Frontal cortex (tissue), 4 donors: ENCODE data around the gene GLOD4. TPM values are rescaled to one million over a fixed set of nuclear protein-coding genes. Genes with fewer than 3 reads are reported as not detected.
"Not testable (repeated sequence)": the region's sequence is repeated elsewhere in the genome, so short reads cannot be mapped to it uniquely, and the experiment has no call there.

Source experiments
- DNase-seq, 2 donors: peaks; one replicate each; pipeline ENCODE4 v3.0.0; 2012; ENCODE audit warnings: low spot score in 2 of 2
- FAIRE-seq: peaks from 2 replicates; lab custom pipeline; 2012; peaks lifted over from hg19 to GRCh38; lab: Jason Lieb, UNC
- total RNA-seq: library from RNA; depleted of rRNA; stranded (reverse); fragments of >200 nt; gene quantifications from one replicate; pipeline ENCODE4 v1.2.3, GENCODE V29; 2014
- donor health status: control.
- donor health status: control.
- donor health status: control.

GLOD4 gene
- 81.5 TPM for total RNA-seq

DNA sequence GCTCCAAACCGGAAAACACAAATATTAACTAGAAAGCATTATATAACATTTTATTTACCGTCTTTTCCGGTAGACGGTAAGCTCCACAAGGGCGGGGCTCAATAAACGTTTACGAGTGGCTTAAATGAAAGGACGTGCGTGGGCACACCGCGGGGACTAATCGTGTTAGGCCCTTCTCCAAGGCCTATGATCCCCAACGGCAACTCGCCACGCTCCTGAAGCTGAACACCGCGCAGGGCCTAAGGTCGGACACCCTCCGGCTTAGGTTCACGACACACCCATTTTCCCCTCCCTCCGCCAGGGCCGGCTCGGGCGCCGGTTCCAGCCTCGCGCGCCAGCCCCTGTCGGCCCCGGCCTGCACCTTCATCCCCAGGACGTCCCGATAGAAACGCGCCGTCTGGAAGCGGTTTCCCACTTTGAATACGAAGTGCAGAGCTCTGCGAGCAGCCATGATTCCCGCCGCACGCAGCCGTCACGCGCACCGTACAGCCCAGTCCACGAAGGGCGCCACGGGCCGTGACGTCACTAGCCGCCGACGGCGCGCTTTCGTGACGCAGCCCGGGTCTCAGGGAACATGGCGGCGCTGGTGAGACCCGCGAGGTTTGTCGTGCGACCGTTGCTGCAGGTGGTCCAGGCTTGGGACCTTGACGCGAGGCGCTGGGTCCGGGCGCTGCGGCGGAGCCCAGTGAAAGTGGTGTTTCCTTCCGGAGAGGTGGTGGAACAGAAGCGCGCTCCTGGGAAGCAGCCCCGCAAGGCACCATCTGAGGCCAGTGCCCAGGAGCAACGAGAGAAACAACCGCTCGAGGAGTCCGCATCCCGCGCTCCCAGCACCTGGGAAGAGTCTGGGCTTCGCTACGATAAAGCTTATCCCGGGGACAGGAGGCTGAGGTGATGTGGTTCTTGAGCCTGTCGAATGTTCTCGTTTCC, at the start of gene GLOD4, which contains the start of gene MRM3:
TSS of gene GLOD4 (minus strand) at position 476 of the 927 bp plus-strand sequence. CDS start at position 451, 25 bp downstream.
TSS of gene MRM3 (plus strand) at position 549 of the 927 bp plus-strand sequence. CDS start at position 575, 26 bp downstream.
- DNase-seq: peak; percentile 95 to 96

DNA sequence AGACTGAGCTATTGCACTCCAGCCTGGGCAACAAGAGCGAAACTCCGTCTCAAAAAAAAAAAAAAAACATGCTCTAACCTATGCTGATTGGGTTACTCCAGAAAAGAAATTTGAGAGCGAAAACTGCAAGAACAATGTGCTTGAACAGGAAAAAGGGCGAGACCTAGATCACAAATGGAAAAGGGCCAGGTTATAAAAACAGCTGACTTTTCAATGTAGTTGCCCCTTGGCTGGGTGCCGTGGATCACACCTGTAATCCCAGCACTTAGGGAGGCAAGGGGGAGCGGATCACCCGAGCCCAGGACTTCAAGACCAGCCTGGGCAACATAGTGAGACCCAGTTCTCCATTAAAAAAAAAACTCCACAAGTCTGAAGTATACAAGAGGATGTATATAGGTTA, 48.9 kb upstream of the GLOD4 start:
- DNase-seq (no peak), FAIRE-seq (no peak)

More for the DNA sequence above, at the start of gene GLOD4, which contains the start of gene MRM3:
- no peak for FAIRE-seq

DNA sequence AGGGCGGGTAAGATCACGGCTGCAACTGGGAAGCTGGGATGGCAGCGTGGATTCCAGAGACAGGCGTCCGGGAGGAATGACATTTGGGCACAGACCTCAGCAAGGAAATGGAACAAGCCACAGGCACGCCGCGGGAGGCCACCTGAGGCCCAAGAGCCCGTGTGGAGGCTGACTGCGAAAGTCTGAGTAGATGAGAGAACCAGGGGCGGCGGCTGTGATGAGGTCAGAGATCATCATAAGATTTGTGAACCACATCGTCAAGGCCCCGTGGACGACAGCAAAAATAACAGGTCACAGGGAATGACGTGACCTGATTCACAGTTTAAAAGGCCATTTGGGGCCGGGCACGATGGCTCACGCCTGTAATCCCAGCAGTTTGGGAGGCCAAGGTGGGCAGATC, 48.3 kb upstream of the GLOD4 start:
- no peak for FAIRE-seq
- no peak for DNase-seq

DNA sequence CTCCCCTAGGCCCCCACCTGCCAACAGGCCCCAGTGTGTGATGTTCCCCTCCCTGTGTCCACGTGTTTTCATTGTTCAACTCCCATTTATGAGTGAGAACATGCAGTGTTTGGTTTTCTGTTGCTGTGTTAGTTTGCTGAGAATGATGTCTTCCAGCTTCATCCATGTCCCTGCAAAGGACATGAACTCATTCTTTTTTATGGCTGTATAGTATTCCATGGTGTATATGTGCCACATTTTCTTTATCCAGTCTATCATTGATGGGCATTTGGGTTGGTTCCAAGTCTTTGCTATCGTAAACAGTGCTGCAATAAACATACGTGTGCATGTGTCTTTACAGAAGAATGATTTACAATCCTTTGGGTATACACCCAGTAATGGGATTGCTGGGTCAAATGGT, 47.5 kb upstream of the GLOD4 start:
- FAIRE-seq, DNase-seq: not testable (repeated sequence)

- DNase-seq: no peak
- FAIRE-seq: no peak
Measured at GRCh38 chr17:828761-829160, 46.7 kb upstream of the GLOD4 start.

DNA sequence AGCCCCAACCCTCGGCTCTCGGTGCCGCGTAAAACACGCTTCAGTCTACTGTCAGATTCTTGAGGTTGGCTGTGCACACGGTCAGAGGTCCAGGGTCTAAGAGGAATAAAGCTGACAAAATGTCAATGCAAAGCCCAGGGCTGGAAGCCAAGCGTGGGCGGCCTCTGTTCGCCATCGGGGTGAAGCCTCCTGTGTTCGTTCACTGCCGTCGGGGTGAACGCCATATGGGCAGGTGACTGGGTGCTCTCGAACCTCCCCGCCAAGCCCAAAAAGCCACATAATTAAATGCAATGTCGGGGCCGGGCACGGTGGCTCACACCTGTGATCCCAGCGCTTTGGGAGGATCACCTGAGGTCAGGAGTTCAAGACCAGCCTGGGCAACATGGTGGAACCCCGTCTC, 44.7 kb upstream of the GLOD4 start:
- no peak for FAIRE-seq
- no peak for DNase-seq

GRCh38 chr17:825216-825615, 43.1 kb upstream of the GLOD4 start:
- DNase-seq (no peak), FAIRE-seq (no peak)

DNA sequence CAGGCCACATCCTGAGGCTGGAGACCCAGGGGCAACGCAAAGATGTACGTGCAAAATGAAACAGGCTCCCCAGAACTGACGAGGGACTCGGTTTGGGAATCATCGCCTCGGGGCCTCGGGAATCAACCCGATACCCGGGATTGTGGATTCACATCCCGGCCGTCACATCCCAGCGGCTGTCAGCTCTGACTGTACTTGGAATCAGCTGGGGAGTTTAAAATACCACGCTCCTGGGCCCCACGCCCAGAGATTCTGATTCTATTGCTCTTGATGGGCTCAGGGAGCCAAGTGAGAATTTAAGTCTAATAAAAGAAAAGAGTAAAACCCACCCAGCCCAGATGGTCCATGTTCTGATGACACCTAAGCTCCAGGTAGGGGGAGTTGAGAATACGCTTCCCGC, 42.3 kb upstream of the GLOD4 start:
- no peak for FAIRE-seq

GRCh38 chr17:823501-823902, 41.4 kb upstream of the GLOD4 start:
- FAIRE-seq (no peak), DNase-seq (no peak)

More for the DNA sequence above, 42.3 kb upstream of the GLOD4 start:
- DNase-seq: no peak

- no peak for FAIRE-seq
- no peak for DNase-seq
Measured at GRCh38 chr17:819251-819650, 37.2 kb upstream of the GLOD4 start.

DNA sequence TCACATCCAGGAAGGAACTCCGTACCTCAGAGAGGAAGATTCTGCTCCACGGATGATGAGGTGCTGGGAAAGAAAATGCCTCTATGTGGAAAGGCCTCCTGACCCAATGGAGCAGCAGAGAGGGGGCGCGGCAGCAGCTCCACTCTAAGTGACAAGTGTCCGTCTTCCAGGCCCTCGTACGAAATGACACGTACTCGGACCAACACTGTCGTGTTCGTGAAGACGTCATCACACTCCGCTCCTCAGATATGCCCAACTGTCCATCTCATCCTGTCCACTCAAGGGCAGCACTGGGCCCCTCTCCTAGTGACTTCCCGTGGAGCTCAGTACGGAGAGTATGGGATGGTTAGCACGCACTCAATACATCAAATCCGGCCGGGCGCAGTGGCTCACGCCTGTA, 32.3 kb upstream of the GLOD4 start:
- FAIRE-seq (no peak), DNase-seq (no peak)

DNA sequence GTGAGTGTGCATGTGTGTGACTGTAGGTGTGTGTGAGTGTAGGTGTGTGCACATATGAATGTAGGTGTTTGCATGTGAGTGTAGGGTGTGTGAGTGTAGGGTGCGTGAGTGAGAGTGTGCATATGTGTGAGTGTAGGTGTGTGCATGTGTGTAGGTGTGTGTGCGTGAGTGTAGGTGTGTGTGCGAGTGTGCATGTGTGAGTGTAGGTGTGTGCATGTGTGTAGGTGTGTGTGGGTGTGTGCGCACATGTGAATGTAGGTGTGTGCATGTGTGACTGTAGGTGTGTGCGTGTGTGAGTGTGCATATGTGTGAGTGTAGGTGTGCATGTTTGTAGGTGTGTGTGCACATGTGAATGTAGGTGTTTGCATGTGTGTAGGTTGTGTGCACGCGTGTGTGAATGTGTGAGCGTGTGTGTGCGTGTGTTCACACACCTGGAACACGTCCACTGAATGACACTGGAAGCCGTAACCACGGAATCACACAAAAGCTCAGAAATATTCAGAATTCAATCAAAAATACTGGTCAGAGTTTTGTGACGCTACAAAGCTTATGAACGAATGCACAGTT, 30.6 kb upstream of the GLOD4 start:
- no peak for DNase-seq
- FAIRE-seq: no peak

DNA sequence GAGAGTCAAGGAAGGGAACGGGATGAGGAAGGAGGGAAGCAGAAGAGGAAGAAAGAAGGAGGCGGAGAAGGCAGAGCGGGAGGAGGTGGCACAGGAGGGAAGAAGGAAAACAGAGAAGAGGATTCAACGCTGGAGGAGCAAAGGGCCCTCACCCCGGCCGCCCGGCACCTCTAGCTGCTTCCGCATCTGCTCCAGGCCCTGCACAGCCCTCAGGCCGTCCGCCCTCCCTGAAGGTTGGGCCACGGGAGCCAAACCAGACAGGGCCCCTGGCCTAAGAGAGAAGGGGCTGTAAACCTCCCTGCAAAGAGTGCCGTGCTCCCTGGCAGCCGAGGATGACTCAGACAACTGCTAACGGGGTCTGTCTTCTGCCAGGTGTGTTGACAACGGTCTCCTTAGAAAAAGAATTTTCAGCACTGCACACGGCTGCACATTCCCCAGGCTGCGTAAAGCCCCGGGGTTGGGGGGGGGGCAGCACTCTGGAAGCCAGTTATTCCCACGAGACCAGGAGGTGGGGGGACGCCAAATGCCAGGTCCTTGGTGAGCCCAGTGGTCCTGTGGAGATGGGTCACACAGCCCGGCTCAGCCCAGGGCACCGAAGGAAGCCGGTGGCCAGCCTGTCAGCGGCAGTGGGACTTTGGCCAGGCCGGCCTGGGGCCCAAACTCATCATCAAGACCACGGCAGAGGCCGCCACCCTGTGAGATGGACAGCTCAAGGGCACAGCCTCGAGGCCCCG, 29.1 kb upstream of the GLOD4 start:
- DNase-seq: no peak
- no peak for FAIRE-seq

DNA sequence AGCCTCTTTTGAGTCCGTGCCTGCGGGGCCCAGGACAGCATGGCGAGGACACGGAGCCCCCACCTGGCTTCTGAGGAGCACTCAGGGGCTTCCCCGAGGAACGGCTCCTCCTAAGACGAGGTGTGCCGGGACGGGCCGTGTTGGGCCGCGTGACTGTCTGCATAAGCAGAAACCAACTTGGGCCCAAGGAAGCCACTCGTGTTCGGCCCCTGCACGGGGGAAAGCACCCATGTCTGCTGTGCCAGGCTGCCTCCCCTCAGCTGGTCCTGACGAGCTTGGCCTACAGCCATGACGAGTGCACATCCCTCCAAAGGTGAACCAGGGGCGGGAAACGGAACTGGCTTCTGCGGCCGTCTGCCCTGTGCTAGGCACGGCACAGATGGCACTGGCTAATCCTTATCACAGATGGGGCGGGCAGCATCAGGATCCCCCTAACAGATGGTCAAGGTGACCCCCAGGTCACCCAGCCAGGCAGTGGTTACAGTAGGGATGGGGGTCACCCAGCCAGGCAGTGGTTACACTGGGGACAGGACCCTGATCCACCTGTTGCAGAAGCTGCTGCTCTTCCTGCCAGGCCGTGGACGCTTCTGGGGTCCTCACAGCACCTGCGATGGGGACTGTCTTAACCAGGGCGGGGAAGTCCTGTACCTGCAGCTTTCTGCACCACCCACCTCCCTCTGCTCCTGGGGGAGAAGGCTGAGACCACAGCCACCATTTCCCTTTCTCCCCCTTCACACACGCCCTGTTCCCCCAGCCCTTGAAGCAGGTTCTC, 25.6 kb upstream of the GLOD4 start:
- FAIRE-seq (no peak), DNase-seq (no peak)

DNA sequence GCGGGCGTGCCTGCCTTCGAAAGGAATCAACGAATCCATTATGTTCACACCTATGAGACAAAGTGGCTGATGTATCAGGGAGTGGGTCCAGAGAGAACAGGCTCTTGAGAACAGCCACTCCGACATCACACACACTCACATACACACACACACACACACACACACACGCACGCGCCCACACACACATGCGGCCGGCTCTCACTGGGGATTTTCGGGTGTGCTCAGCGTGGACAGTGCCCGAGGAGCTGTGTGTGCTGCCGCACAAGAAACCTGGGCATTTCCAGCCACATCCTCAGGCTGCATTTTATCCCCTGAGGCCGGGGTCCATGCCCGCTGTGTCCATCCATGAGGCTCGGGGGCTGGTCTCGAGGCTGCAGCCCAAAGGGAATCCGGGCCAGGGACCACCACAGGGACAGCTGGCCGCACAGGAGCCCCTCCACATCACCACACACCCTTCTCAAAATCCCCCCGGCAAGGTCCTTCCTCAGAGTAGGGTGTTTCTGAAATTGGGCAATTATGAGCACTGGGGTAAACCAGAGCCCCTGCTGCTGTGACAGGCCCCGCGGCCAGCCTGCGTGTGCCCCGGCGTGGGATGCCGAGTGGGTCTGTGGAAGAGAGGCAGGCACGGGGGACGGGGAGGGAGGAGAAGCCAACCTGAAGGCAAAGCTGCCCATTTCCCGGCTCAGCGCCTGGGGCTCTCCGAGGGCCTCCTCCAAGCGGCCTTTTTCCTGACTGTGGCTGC, 24.9 kb upstream of the GLOD4 start:
- FAIRE-seq: no peak
- no peak for DNase-seq

DNA sequence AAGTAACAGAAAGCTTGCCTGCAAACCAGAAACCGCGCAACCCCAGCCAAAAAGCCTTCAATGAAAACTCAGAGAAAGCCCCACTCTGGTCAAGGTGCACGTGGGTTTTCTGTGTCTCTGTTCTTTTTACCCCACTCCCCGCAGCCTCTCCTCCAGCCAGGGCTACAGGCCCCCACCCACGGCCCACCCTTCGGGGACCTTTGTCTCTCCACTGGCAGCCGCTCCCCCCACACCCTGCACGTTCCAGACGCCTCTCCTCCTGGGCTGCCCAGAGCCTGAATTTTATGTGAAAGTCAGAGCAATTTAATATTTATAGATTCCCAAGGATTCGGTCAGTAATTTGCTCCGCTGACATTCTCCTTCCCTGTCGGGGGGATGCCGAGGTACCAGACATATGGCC, 24.3 kb upstream of the GLOD4 start:
- FAIRE-seq (no peak), DNase-seq (no peak)

- DNase-seq, FAIRE-seq: not testable (repeated sequence)
Measured at GRCh38 chr17:805886-806285, 23.8 kb upstream of the GLOD4 start.

DNA sequence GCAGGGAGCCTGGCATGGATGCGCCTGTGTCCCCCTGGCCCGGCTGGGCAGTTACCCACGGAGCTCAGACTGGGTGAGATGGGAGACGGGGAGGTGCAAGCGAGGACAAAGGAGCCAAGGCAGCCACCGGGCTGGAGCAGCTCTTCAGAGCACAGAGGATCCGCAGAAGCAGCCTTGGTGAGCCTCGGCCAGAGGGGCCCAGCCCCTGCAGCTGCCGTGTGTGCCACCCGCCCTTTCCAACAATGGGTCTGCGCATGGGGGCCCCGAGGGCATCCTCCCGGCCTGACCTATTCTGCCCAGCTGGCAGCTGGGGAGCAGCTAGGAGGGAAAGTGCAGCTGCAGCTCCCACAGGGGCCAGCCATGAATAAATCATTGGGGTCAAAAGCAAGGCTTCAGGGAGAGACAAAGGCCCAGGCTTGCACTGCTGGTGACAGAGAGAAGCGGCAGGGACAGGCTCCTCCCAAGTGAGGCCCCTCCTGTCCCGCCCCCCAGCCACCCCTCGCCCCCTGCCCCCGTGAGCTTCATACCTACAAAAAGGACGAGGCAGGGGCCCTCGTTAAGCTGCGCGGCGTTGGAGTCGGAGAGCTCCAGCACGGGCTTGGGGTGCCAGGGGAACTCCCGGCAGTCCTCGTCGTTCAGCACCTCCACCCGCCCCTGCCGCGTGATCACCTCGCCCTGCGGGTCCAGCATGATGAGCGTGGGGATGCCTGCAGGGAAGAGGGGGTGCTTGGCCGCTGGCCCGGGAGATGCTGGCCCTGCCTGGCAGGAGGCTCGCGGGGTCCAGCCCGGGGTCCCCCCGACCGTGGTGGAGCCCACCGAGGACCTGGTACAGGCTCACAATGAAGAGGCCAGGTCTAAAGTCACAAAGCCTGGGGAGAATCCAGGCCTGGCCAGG, 22.7 kb upstream of the GLOD4 start:
- DNase-seq (no peak), FAIRE-seq (no peak)
